HT-29 (cell line): ENCODE data around the gene COX20. TPM values are rescaled to one million over a fixed set of nuclear protein-coding genes. Genes with fewer than 3 reads are reported as not detected.
"Not testable (repeated sequence)": the region's sequence is repeated elsewhere in the genome, so short reads cannot be mapped to it uniquely, and the experiment has no call there.

Experiments
- DNase-seq: peaks from one replicate; pipeline ENCODE4 v3.0.0-alpha.2; 2015; ENCODE audit warnings: low spot score
- total RNA-seq: library from RNA; depleted of rRNA; stranded (reverse); fragments of >200 nt; shearing (Covaris generic); gene quantifications from 2 replicates; pipeline ENCODE4 v1.2.3, GENCODE V29; 2014

The COX20 gene
- total RNA-seq, 1 experiment from 2014 or later: 16.1 TPM

DNA sequence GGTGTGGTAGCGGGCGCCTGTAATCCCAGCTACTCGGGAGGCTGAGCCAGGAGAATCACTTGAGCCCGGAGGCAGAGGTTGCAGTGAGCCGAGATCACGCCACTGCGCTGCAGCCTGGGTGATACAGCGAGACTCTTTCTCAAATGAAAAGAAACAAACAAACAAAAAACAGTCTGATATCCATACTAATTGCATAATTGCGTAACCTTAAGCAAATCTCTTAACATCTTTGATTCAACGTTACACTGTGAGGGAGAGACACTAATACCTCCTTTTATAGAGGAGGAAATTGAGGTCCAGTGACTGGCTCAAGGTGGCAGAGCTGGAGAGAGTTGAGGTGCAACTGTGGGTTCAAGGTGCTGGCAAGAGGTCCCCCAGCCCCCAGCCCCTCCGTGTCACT is 12.6 kb upstream of the COX20 start:
- no peak for DNase-seq

DNA sequence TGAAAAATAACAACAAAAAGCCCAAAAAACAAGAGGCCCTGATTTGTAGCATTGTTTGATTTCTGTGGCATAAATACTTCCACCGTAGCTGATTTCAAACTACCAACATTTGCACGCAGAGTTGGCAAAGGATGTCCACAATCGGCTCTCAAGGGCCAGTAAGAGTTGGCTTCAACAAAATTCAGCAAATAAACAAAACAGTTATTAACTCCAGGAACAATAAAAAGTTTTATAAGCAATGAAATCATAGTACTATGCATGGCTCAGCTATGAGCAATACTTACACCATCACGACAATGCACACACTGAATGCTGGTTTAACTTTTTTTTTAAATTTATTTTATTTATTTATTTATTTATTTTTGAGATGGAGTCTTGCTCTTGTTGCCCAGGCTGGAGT is 8.7 kb upstream of the COX20 start:
- DNase-seq: no peak

DNA sequence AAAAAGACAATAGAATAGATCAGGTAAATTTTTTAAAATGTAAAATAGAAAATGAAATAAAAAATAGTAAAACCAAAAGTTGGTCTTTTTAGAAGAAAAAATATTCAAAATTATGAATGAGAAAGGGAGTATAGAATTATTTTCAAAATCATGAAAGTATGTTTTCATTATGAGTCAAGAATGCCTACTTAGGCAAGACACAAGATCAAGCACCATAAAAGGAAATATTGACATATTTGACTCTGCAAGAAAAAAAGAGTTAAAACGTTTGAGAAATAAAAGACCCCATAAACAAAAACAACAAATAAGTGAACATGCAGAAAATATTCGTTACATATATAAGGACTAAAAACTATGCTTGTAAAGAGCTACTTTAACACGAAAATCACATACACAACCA is 4.8 kb upstream of the COX20 start:
- no peak for DNase-seq

DNA sequence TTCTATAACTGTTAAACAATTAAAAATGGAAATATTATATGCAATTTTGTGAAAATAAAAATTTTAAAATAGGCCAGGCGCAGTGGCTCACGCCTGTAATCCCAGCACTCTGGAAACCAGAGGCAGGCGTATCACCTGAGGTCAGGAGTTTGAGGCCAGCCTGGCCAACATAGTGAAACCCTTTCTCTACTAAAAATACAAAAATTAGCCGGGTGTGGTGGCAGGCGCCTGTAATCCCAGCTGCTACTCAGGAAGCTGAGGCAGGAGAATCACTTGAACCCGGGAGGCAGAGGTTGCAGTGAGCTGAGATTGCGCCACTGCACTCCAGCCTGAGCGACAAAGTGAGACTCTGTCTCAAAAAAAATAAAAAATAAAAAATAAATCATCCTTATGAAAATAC is 2.2 kb upstream of the COX20 start:
- DNase-seq: not testable (repeated sequence)

DNA sequence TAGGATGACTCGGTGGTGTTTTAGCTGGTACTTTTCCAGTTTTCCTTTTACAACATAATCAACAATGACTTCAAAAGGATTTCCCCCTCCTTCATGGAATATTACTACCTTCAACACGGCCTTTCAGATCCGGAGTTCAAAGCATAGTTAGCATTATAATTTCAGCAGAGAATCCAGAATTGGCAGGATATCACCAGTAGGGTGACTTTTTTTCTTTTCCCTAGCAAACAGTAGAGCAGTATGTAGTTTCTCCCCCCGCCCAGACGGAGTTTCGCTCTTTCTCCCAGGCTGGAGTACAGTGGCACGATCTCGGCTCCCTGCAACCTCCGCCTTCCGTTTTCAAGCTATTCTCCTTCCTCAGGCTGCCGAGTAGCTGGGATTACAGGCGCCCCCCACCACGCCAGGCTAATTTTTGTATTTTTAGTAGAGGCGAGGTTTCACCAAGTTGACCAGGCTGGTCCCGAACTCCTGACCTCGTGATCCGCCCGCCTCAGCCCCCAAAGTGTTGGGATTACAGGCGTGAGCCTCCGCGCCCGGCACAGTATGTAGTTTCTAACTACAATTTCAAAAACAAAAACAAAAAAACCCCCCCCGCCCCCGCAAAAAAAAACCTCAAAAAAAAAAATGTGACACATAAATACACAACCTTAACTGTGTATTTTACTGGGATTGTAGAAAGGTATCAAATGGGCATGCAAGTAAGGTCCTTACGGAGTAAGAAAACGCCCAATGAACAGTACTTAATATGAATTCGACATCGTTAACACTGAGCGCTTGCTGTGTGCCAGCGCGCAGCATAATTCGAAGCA is 1.5 kb upstream of the COX20 start:
- peak; percentile 79 for DNase-seq

DNA sequence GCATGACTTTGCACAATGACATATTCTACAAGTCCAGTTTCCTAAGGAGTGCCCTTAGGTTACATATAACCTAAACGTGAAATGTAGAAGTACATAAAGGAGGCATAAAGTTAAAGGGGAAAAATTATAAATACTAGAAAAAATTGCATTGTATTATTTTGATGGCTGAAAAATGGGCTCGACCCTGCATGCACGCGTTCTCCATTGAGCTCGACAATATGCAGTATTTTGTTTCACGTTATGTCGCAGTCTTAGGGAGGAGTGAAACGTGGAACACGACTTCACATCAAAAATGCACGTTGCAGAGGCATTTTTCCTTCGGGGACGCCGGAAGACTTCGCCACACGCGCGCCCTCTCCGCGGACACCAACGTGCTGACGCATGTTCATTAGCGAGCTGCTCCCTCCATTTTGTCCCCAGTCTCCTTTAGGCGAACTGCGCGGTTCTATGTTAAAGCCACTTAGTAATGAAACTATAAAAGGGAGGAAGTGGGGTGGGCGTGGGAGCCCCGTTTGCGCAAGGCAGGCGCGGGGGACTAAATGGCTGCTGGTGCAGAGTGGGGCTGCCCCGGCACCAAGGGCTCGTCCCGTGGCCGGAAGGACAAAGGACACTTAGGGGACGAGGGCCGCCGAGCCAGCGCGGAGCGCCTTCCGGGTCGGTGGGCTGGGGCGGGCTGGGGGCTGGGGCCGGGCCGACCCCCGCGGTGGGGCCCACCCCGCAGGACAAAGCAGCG is 749 bp upstream of the COX20 start:
- peak; percentile 84 for DNase-seq

DNA sequence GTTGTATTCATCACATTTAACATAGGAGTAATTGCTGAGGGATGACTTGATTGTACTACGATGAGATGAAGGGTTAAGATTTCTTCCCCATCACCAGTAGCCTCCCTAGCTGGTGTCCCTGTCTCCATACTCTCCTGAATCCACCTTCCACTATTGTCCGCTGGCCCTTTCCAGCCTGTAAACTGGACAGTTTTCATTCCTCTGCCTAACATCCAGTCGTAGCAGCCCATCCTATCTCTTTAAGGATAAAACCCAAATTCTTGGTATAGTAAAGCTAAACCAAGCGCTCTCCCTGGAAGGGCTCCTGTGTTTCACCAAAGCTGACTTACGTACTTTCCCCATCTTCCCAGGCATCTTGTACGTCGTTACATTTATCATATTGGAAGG is 670 bp downstream of the COX20 start:
- no peak for DNase-seq

DNA sequence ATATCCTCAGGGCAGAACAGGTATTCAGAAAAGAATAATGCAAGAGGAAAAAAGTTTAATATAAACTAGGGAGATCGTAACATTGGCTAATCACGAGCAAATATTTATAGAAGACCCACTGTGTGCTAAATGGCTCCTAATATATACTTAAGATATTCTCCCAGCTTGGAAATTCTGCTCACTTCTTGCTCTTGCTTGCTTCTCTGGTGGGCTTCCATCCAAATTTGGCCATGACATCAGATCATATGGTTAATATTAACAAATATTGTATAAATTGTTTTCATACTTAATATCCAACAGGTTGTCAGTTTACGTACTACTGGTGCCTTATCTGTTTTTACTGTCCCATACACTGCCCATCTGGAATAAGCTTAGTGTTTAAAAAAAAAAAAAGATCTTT is 1.1 kb downstream of the COX20 start:
- DNase-seq: no peak

DNA sequence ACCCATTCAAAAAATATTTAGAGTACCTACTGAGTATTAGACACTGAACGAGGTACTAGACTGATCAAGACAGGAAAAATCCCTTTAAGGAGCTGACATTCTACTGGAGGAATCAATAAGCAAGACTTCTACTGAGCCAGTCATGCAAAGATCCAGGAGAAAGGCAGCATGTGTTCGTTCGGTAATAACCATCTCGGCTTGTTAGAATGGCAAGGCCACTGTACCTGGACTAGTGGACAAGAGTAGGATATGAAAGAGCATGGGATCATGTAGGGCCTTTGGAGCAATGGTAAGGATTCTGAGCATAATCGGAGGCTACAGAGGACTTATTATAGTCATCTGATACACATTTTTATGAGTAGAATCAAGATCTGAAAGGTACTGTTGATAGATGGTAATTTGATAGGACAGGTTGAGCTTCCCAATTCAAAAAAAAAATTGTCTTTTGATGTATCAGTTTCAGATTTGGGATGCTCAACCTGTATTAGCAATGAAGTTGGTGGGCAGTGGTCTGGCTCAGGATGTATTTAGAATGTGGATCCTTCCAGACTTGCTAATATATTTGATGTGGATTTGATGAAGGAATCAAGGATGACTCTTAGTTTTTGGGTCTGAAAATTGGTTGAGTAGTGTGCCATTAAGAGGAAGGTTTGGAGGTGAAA is 2.3 kb downstream of the COX20 start:
- peak; percentile 59 for DNase-seq

DNA sequence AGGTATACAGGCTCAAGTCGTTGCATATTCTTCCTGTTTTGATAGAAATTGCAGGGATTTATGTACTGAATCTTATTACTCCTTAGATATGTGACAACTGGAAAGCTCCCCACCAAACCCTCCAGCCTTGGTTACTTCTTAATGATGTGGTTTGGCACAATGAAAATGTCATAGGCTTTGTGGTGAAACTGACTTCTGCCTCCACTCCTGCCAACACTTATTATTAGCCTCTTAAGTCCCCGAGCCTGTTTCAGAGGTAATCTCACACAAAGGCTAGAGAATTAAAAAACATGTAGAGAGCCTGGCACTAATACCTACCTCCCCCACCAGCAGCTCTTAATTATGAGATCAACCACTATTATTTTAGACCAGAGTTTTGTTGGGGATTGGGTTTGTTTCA is 4.2 kb downstream of the COX20 start:
- peak; percentile 3 for DNase-seq

DNA sequence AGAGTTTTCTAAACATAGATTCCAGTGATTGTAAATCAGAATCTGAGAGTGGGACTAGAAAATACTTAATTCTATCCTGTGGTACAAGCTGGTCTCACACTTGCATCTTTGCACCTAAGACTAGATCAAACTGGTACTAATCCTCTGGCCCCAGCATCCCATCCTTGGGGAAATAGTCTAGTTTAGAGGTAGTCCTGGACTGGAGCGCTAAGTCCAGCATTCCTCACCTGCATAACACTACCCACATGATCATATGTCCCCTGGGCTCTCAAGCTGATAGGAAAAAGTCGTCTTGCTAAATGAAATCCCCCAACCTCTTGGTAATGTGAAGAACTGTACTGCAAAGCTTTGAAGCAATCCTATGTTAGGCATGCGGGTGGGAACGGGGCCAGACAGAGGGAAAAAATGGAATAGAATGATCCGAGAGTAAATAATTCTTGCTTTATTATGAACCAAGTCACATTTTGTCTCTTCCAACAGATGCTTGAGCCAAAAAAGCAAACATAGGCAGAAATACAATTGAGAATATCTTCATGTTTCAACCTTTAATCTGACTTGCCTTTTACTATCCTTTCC is 4.8 kb downstream of the COX20 start:
- DNase-seq: no peak

DNA sequence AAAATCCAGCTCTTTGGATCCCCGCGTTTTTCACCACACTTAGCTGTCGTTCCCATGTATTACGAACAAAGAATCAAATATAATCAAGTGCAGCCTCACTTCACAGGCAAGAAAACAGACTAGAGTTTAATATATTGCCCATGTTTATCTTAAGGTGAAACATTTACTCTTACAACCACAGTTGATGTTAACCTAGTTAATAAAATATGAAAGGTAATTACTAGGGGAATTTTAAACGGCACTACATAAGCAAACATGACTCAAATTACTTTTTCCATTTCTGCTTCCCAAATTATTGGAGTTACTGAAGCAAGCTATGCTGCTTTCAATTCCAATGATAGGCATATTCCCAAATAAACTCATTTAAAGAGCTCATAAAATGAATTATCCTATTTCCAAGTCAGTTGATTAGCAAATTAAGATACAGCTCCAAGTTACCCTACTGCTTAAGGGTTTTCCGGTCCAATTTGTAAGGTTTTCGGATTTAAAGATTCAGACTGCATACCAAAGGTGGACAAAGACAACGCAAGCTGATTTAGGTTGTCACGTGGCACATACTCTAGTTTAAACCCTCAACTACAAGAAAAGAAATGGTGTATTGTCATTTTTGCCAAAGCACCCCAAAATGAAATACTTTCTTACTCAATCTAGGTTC is 5.9 kb downstream of the COX20 start:
- no peak for DNase-seq

DNA sequence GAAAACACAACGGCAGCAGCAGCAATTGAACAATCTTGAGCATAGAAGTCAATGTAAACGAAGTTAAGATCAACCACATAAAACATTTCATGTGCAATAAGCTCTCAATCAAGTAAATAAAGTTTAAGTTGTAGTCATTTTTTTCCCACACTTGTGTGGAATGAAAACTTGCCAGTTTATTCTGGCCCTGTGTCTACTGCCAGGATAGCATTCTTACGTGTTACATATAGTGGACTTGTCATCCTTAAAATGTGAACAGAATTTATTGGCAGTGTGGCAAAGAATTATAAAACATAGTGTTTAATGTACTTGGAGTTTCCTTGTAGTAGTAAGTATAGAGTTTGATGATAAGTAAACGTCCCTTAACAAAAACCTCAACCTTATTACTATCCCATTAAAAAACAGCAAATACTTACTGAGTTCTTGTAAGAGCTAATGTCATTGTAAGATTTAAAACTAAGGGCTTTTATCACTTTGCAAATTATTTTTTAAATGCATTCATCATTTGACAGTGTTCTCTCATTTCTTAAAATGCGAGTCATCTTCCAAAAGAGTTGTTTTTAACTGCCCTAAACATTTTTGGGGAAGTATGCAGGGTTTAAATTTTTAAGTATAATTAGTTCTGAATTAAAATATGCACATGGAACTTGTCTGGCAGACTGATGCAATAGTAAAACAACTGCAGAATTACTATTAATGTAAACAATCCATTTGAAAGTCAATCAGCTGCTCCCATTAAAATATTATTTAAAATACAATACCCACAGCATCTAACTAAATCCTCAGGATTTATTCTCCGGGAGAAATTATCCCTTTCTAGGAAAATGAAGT is 7.9 kb downstream of the COX20 start:
- no peak for DNase-seq

DNA sequence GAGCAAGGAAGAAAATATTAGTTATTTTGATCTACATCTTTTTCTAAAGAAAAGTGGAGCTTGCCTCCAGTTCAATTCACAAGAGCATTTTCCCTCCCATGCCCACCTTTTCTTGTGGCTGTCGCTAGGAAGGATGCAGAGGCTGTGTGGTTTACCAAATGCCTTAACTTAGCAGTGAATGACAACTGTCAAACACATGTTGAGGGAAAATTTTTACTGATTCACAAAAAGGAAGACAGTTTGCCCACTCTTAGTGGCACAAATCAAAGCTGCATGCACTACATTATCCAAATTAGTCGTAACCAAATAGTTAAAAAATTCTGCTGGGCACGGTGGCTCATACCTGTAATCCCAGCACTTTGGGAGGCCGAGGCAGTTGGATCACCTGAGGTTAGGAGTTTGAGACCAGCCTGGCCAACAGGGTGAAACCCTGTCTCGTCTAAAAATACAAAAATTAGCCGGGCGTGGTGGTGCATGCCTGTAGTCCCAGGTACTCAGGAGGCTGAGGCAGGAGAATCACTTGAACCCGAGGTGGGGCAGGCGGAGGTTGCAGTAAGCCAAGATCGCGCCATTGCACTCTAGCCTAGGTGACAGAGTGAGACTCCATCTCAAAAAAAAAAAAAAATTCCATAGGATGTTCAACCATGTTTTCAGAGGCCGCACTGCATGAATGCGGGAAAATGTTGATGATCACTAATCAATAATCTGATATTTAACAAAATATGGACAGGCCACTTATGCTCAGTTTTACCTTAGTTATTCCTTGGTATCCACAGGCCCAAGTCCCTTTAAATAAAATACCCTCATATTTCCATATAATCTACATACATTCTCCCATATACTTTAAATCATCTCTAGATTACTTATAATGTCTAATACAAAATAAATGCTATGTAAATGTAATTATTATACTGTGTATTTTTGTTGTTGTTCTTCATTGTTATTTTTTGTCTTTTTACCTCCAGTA is 9.0 kb downstream of the COX20 start:
- DNase-seq: no peak

DNA sequence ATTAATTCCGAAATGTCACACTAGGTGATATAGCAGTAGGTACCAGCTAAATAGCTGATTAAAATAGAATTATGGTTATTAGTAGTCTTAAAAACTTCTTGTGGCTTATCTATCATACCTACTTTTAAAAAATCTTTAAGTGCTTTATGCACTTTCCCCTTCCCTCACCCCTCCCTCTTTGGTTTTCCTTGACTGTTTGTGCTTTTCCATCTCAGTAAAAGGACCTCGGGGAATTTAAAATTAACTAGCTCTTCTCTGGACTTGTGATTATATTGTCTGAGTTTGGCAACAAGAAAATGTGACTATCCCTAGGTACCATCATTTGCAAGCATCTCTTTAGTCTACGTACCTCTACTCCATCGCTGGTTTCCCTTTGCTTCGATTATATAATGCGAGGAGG is 11.2 kb downstream of the COX20 start:
- no peak for DNase-seq

DNA sequence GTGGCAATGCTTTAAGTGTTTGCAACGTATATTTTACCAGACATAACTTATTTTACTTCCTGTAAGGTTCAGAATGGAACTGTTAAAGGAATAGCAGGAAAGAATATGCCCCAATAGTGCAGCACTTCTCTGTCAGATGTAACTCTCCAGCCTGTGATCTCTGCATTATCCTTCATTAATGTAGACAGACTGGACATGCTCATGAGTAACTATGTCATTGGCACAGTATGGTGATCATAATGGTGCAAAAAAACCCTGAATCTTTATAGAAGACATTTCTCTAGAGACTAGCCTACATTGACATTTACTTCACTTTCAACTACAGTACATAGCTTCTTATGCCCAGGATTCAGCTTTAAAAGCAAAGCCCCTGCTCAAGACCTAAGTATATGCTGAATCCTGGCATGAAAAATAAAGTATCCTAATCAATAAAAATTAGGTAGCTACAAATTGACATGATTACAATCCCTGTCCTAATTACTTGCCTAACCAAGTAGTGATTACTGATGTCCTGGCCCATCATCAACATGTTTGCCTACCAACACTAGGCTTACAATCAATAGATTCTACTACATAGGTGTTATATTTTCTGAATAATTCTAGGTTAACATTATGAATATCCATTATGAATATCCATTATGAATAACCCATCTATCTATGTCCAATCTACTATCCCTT is 13.9 kb downstream of the COX20 start:
- peak; percentile 10 for DNase-seq

DNA sequence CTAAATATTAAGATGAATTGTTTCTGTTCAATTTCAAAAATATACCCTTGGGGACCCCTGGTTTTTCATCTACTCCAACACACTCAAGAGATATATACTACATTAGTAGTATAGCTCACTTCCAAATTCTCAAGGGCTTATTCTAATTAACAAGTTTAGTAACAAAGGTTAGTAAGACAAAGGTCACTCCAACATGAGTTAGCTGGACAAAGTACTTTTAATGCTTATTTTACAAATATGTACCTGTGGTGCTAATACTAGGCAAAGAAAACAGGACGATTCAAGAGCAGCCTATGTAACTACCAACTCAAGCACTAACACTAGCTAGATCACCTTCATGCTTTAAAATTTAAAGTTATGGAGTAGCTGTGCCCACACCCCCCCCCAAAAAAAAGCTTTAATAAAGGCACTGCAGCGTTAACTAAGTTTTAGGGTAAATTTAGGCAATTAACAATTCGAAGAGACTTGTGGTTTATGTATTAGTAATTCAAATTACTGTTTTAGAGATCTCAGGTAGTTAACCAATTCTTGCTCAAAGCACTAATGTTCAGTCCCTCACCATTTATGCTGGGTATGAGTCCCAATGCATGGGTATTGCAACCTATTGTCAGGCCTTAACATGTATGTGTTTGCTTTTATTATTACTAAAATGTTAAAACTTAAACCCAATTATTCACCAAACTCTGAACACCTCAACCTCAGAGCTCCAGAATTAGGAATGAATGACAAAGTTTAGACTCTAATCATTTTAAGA is 14.8 kb downstream of the COX20 start:
- peak; percentile 18 for DNase-seq

DNA sequence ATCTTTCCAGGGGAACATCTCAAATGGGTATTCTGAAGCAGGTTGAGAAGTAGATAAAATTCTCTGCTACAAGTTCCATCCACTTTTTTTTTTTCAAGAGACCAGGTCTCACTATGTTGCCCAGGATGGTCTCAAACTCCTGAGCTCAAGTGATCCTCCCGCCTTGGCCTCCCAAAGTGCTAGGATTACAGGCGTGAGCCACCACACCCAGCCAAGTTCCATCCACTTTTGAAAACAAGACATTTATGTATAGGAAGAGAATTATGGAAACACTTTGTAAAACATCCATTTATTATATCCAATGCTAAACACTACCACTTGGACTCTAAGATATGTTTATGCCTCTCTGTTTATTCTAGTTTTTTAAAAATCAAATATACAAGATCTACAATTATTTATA is 15.4 kb downstream of the COX20 start:
- DNase-seq: peak; percentile 6
